H1 (cell line): ENCODE results near the gene ANK2. TPM values are rescaled to one million over a fixed set of nuclear protein-coding genes. Genes with fewer than 3 reads are reported as not detected.

Source experiments
- FOSL1 ChIP-seq: IDR thresholded peaks from 2 replicates; pipeline ENCODE4 v1.6.1; 2011; ENCODE audit warnings: mild to moderate bottlenecking, low read depth, low read length, moderate library complexity; ENCODE audit not compliant: insufficient read depth
- PHF8 ChIP-seq: fragments of 200-600 bp; sonication (generic); conservative IDR thresholded peaks from 2 replicates; pipeline ENCODE4 v1.7.1; 2012; ENCODE audit warnings: low read depth, mild to moderate bottlenecking, inconsistent platforms, low read length, moderate library complexity
- polyA plus RNA-seq, 7 experiments: library from polyadenylated mRNA; depleted of rRNA in 3 of 7; stranded (reverse) in 5 of 7; unstranded in 2 of 7; fragments of >200 nt in 5 of 7; fragments of 200-250 nt in 2 of 7; gene quantifications; 1 replicate in 5 of 7; 2 replicates in 1 of 7; 4 replicates in 1 of 7; pipeline versions ENCODE4 v1.2.1 to v1.2.3, GENCODE V29; 2011 to 2013; ENCODE audit warnings: missing spikeins in 2 of 7, mixed read lengths in 2 of 7
- total RNA-seq: library from RNA; stranded (reverse); fragmentation: NEBNext Ultra II Directional; extraction: Animal tissue kit (Norgen Biotek cat#: 25700); gene quantifications from 2 replicates; pipeline ENCODE4 v1.2.1, GENCODE V29; 2021
- TF ChIP-seq, protein P1 (sequence below): IDR thresholded peaks from 2 replicates; pipeline ENCODE4 v1.6.1; 2012; ENCODE audit warnings: low read length, inconsistent platforms

ANK2 gene
- total and polyA plus RNA-seq, 2 of the 8 experiments (the other 6 are each of a cell fraction or from before 2014, with no cell fraction given) = 14.2 to 35.1 TPM

GRCh38 chr4:113103556-113103955 lies 54.1 kb downstream of the ANK2 start (continued):
- TF ChIP-seq, protein P1, sequence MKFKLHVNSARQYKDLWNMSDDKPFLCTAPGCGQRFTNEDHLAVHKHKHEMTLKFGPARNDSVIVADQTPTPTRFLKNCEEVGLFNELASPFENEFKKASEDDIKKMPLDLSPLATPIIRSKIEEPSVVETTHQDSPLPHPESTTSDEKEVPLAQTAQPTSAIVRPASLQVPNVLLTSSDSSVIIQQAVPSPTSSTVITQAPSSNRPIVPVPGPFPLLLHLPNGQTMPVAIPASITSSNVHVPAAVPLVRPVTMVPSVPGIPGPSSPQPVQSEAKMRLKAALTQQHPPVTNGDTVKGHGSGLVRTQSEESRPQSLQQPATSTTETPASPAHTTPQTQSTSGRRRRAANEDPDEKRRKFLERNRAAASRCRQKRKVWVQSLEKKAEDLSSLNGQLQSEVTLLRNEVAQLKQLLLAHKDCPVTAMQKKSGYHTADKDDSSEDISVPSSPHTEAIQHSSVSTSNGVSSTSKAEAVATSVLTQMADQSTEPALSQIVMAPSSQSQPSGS = no peak
- TF ChIP-seq FOSL1 (no peak), PHF8 (no peak)
